Smooth muscle cell of the brain vasculature (primary cell): ENCODE results near the gene SMPDL3B.
"Not testable (repeated sequence)": the region's sequence is repeated elsewhere in the genome, so short reads cannot be mapped to it uniquely, and the experiment has no call there.

ENCODE experiments used
- DNase-seq: peaks from one replicate; pipeline ENCODE4 v3.0.0-alpha.2; 2012; ENCODE audit warnings: low read depth, low spot score

The SMPDL3B gene

GRCh38 chr1:27970401-27970800, 35.6 kb downstream of the SMPDL3B start:
- no peak for DNase-seq

- no peak for DNase-seq
Observed at GRCh38 chr1:27971674-27972073, 36.9 kb downstream of the SMPDL3B start.

GRCh38 chr1:27972141-27972540, 37.3 kb downstream of the SMPDL3B start:
- no peak for DNase-seq

- DNase-seq = no peak
Observed at GRCh38 chr1:27973771-27974416, 39.1 kb downstream of the SMPDL3B start.

GRCh38 chr1:27974417-27974781, 39.6 kb downstream of the SMPDL3B start:
- no peak for DNase-seq

- no peak for DNase-seq
Observed at GRCh38 chr1:27979151-27979858, 44.5 kb downstream of the SMPDL3B start.

- DNase-seq = no peak
Observed at GRCh38 chr1:27979859-27980201, 45.0 kb downstream of the SMPDL3B start.

- no peak for DNase-seq
Observed at GRCh38 chr1:27980216-27980845, 45.5 kb downstream of the SMPDL3B start.

- no peak for DNase-seq
Observed at GRCh38 chr1:27981145-27981544, 46.3 kb downstream of the SMPDL3B start.

- DNase-seq = no peak
Observed at GRCh38 chr1:27990920-27991537, 56.2 kb downstream of the SMPDL3B start.

GRCh38 chr1:27992276-27992675, 57.5 kb downstream of the SMPDL3B start:
- DNase-seq = no peak

- no peak for DNase-seq
Observed at GRCh38 chr1:27993241-27993640, 58.4 kb downstream of the SMPDL3B start.

GRCh38 chr1:27994060-27994459, 59.3 kb downstream of the SMPDL3B start:
- no peak for DNase-seq

- not testable (repeated sequence) for DNase-seq
Observed at GRCh38 chr1:27994526-27994925, 59.7 kb downstream of the SMPDL3B start.

- DNase-seq = no peak
Observed at GRCh38 chr1:27999055-27999454, 64.3 kb downstream of the SMPDL3B start.

GRCh38 chr1:28002600-28002999, 67.8 kb downstream of the SMPDL3B start:
- DNase-seq = no peak

- not testable (repeated sequence) for DNase-seq
Observed at GRCh38 chr1:28003117-28003516, 68.3 kb downstream of the SMPDL3B start.
